ENCODE data around the gene ENDOD1.

GRCh38 chr11:95100191-95100648 is 10.6 kb downstream of the ENDOD1 start:
- no peak for TF ChIP-seq EZH2 (IDR thresholded peaks at IDR 0.05; ENCODE audit: insufficient read depth, poor library complexity, severe bottlenecking)
- TF ChIP-seq EZH2phosphoT487 (IDR thresholded peaks at IDR 0.05; ENCODE audit: insufficient read depth, low read depth) = no peak

Measured in GM23248 (cell line).